Activated CD4-positive, alpha-beta T cell treated with anti-CD3 and anti-CD28 coated beads, Interleukin-2, amount 50 U/mL, for 4 hours (primary cell): ENCODE results near the gene RNF111.
A peak's percentile ranks its signal among the peaks of the same experiment; 100 is the strongest.
"Not testable (repeated sequence)": the region's sequence is repeated elsewhere in the genome, so short reads cannot be mapped to it uniquely, and the experiment has no call there.

Source experiments
- DNase-seq, 2 experiments: peaks; one replicate each; pipeline ENCODE4 v3.0.0-alpha.2; 2020

Gene RNF111

DNA sequence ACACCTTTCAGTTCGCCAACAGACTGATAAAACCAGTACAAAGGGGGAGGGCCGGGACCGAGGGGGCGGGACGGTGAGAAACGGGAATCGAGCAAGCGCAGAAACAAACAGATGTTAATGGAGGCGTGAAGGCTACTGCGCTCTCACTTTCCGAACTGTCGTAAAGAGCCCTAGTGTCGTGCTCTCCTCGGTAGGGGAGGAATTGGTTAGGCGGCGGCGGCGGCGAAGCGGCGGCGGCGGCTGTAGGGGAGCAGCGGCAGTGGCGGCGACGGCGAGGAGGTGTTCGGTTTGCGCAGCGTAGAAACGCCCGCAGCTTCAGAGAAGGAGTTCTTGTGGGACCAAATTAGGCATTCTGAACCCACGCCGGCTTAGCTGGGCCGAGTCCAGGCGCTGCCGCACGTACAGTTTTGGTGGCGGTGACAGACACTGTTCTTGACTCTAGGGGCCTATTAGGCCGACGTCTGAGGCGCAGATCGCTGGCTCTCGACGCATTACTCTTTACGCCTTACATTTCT lies at the start of gene RNF111:
Gene RNF111, plus strand, starts transcription at position 173 of the 515 bp plus-strand sequence. CDS start 43,160 bp downstream, outside the sequence.
- peak; percentile 88 to 89 for DNase-seq

DNA sequence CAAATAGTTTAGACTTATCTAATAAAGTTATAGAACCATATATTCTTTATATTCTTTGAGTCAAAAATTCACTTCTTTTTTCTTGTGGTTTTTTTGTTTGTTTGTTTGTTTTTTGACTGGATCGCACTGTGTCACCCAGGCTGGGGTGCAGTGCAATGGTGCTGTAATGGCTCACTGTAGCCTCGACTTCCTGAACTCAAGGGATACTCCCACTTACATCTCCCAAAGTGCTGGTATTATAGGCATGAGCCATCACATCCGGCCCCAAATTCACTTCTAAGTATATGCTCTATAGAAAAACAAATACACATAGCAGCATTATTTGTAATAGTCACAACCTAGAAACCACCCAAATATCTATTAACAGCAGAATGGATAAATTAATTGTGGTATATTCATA lies 40.3 kb upstream of the RNF111 start:
- DNase-seq = no peak

DNA sequence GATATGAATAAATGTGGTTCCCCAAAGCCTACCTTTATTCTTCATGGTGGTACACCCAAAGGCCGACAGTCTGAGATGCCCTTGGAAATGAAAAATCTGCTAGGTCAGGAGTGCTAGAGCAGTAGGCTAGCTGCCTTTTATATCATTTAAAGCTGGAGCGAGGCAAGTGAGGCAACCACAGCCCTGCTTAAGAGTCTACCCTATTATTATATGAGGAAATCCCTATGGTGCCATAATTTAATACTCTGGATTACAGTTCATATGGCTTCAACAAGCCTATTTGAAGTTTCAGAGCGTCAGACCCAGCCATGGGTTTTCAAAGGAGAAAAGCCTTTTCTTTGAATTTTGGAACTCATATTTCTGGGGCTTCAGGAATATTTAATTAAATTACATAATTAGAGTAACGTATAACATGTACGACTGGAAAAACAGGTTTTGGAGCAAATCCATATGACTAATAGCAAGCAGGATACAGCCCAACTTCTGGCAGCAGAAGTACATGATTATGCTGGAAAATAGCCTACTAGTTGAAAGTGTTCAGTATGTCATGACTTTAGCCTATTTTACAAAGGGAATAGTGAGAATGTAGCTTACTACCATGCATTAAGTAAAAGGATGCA lies 36.0 kb upstream of the RNF111 start:
- no peak for DNase-seq

DNA sequence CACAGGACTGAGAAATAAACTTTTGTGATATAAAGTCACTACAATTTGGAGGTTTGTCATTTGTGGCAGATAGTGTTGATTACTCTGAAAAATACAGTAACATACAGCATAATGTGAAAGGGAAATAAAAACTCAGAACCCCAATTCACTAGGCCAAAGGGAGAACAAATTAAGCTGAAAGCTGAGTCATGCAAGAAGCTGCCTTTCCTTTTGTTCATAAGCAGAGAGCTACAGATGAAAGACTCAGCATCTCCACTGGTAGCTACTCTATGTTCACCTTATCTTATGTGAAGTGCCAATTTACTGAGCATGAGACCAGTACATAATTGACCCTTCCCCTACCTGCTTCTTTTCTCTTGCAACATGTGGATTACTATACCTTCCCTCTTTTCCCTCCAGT lies 34.7 kb upstream of the RNF111 start:
- DNase-seq = no peak

DNA sequence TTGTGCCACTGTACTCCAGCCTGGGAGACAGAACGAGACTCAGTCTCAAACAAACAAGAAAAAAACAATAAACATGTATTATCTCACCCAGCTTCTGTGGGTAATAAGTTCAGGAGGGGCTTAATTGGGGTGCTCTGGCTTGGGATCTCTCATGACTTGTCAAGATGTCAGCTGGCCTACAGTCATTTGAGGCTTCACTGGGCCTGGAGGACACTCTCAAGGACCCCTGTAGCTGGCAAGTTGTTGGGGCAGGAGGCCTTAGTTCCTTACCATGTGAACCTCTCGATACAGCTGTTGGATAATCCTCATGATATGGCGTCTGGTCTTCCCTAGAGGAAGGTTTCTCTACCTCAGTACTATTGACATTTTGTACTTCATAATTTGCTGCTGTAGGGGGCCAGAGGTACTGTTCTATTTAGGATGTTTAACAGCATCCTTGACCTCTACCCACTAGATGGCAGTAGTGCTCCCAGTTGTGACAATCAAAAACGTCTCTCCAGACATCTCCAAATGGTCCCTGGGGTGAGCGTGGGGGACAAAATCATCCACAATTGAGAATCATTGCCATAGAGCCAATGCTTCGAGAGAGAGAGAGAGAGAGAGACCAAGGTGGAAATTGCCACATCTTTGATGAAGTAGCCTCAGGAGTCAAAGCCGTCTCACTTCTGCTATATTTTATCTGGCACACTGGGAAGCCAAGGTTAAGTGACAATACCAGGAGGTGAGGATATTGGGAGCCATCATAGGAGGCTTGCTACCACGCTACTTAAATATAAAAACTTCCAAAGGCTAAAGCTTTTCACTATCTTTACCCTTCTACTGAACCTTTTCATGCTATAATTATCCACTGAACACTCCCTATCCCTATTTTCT lies 30.1 kb upstream of the RNF111 start:
- DNase-seq = peak; percentile 45 to 48

DNA sequence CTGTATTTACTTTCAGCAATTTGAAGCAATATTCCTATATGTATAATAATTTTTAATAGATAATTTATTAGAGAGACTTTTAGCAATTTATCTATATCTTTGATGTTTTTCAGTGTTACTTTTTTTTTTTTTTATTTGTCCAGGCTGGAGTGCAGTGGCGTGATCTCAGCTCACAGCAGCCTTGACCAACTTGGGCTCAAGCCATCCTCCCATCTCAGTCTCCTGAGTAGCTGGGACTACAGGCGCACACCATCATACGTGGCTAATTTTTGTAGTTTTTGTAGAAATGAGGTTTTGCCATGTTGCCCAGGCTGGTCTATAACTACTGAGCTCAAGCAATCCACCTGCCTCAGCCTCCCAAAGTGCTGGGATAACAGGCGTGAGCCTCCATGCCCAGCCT lies 28.7 kb upstream of the RNF111 start:
- no peak for DNase-seq

DNA sequence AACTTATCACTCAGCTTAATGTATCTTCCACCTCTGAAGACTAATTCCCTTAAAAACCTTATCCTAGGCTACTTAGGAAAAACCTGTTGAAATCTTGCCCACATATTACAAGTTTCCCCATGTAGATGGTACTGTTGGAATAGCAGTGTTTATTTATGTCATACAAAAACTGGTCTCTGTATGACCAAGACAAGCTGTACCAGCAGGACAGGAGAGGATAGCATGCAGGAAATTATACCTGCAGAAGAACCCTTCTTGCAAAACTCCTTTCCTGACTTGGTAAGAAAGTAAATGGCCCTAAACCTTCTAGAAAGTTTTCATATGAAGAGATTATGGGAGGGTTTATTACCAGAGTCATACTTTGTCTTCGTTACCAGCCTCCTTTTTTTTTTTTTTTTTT lies 25.3 kb upstream of the RNF111 start:
- DNase-seq = no peak

DNA sequence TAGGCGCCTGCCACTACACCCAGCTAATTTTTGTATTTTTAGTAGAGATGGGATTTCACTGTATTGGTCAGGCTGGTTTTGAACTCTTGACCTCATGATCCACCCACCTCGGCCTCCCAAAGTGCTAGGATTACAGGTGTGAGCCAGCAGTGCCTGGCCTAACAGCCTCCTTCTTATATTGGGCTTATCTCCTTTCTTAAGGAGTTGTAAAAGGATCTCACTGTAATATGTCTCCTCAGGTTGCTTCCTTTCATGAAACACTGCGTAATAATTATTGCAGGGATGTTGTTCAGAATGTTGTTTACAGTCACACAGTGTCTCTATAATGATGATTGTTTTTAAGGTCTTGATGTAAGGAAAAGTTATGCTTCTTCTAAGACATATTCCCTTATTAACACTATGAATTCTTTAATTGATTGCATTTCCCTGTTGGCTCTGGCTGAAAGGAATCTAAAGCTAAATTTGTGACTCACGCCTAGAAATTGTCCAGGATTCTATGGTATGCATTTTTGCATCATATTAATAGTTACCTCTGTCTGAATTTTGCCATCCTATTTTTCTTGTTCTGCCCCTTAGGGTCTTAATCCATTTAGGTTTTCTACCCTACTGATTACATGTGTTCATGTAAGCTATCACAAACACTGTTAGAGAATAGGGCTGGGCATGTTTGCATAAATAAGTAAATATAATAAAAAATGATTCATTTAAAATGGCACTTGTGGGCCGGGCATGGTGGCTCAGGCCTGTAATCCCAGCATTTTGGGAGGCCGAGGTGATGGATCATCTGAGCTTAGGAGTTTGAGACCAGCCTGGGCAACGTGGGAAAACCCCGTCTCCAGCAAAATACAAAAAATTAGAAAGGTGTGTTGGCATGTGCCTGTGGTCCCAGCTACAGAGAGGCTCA lies 24.5 kb upstream of the RNF111 start:
- DNase-seq = no peak

DNA sequence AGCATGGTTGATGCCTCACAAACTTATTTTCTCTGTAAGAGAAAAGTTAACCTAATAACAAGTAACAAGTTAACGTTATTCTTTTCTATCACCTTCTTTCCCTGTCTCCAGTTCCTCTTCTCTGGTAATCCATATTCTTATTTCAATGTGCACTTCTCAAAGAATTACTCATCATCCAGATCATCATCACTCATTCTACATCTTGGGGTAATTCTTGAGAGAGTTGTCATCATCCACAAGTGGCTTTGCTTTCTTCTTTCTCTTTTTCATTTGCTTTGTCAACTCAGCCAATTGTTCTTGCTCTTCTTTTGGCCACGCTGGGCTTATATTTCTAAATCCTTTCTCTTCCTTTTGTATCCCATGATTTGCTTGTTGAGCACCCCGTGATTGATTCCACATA lies 20.8 kb upstream of the RNF111 start:
- no peak for DNase-seq

DNA sequence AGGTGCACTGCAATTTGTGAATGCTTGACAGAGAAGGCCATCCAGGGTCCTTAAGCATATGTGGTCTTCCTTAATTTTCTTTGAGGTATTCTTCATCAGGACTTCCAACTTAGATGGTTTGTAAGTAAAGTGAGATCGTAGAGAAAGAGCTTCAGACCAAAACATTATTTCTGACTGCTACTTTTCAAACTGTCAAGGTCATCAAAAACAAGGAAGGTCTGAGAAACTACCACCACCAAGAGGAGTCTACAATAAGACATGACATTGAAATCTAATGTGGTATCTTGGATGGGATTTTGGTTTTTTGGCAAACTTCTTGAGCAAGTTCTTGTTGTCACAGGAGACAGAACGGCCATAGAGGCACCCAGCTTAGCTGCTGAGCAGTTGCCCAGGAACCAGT lies 20.0 kb upstream of the RNF111 start:
- DNase-seq = no peak

DNA sequence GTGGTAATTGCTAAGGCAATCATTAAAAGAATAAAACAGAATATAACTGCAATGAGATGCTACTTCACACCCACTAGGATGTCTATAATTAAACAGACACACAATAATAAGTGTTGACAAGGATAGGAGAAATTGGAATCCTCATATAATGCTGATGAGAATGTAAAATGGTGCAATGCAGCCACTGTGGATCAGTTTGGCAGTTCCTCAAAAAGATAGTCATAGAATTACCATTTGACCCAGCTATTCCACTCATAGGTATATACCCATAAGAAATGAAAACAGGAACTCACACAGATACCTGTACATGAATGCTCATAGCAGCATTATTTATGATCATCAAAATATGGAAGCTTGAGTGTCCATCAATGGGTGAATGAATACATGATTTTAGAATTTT lies 9.6 kb upstream of the RNF111 start:
- no peak for DNase-seq

DNA sequence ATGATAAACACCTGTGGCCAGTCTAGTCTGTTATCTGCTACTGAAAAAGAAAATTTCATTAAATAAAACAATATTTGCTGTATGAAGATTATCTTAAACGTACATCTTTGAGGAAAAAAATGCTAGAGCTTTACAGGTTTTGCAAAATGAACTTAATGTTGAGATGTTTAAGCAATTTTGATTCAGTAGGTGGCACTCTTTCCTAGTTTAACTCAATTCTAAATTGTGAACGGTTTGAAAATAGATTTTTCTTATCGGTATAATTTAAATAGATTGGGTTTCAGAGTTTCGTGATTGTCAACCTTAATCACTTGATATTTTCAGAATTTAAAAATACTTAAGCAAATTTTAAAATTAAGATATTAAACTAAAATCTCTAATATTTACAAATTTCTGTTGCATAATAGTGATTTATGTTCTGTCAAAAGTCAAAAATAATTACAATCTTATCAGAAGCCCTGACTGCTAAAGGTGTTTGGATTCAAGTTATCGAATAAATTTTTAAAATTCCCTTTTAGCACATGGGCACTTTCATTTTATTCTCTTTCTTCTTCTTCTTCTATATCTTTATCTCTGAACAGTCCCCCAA lies 7.0 kb upstream of the RNF111 start:
- no peak for DNase-seq

DNA sequence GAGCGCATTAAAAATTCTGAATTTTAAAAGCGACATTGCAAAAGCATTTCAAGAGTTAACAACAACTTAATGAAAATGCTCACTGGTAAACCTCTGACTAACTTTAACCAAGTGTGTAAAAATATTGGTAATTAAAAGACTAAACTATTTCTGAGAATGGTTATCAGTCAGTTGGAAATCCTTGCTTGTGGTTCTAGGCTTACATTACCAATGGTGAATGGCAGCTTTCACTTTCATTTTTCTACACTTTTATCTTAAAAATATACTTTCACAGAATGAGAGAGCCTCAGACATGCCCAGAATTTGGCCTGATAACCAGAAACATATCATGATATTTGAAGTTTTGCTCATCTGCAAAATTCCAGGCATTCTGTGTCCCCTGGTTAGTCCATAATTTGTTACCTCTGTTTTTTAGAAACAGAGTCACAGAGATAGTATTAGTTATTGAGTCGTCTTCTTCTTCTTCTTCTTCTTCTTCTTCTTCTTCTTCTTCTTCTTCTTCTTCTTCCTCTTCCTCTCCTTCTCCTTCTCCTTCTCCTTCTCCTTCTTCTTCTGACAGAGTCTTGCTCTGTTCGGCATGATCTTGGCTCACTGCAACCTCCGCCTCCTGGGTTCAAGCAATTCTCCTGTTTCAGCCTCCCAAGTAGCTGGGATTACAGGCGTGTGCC lies 5.5 kb upstream of the RNF111 start:
- DNase-seq = no peak

DNA sequence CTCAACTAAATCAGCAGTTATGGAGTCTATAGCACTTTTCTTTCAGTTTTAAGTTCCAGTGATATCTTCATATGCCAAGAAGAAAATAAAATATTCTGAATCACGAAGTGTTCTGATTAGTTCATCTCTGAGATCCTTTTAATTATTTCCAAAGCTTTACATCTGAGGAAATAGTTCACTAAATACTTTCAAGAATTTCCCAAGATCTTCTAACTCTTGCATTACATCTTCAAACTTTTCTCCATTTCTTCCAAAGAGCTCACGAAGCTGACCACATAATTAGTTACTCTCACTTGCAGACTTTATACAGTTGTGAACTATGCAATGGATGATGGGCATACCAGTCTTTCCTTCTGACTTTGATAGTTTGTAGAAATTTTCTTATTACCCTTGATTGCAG lies 4.2 kb upstream of the RNF111 start:
- no peak for DNase-seq

DNA sequence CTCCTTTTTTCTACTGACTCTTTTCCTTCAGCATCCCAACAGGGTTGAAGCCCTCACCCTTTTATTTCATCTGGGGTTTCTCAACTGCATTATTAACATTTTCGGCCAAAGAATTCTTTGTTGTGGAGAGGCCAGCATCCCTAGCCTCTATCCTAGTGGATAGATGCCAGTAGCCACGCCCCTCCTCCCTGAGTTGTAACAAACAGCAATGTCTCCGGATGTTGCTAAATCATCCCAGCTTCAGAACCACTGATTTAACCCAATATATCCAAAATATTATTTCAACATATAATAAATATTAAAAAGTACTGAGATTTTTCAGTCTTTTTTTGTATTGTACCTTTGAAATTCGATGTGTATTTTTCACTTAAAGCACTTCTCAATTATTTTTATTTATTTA lies 2.0 kb upstream of the RNF111 start:
- DNase-seq = no peak

DNA sequence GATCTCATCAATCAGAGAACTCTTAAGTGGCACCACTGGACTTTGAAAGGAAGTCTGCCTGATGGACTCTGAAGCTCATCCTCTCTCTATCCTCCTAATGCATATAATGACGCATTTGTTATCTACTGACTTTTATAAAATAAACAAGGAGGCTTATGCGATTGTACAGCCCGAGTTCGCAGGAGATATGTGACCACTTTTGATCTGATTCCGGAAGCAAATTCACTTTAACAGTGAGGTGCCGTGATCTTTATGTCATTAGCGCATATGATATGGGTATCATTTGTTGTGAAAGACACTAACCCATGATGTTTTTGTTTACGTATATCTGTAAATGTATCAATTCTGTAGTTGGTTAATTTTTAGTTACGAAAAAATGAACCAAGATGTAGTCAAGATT lies 427 bp upstream of the RNF111 start:
- DNase-seq = no peak

DNA sequence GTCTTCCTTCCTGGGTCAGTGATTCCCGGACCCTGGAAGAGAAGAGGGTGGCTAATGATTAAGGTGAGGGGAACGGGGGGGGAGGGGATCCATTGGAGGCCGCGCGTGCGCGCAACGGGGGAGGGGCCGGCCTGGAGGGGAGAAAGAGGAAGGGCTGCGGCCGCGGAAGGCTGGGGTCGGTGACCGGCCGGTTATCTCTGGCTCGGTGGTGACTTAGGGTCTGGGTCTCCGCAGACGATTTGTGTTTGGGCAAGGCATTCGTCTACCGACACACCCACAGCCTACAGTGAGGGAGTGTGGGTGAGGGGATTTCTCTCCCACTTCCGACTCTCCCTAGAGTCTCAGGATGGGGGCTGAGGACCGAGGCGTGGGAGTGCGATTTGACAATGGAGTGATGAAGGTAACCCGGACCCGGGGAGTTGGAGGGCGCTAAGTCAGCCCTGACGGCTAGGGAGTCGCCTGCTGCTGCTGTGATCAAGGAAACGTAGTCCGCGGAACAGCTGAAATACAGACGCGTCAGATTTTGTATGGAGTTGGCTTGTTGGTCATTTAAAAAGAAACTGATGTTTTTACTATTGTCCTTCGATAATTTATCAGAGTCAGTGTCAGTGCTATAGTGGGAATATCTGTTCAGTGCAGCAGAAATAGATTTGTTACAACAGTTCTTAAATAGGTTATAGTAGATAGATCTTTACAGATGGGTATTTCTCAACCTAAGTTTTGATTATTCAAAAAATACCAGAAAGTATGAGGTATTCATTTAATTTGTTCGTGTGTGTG lies 733 bp downstream of the RNF111 start:
- DNase-seq = peak; percentile 38

DNA sequence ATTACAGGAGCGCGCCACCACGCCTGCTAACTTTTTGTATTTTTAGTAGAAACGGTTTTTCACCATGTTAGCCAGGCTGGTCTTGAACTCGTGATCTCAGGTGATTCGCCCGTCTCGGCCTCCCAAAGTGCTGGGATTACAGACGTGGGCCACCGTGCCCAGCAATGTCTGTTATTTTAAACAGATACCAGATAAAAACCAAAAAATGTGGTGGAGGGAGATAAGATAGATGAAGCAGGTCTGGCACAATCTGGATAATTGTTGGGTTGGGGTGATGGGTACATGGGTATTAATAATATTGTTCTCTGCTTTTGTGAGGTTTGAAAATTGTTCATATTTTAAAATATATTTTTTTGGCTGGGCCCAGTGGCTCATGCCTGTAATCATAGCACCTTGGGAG lies 4.7 kb downstream of the RNF111 start:
- no peak for DNase-seq

DNA sequence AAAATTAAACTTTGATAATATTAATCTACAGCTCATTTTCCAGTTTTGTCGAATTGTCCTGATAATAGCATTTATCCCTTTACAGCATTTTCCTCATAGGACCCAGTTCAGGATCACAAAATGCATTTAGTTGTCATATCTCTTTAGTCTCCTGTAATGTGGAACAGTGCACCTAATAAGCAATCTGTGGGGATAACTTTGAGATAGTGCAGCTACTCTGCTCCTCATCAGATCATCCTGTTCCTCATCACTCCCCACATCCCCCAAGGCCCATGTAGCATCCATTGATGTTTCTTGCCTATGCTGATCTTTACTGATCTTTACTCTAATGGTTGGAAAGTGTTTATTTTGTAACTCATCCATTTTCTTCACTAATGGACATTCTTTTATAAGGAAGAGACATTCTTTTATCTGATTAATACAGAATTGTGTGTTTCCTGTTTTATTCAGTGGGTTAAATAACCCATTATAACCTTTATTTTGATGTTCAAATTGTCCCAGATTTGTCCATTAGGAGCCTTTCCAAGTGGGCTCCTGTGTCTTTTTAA lies 7.5 kb downstream of the RNF111 start:
- DNase-seq = no peak

DNA sequence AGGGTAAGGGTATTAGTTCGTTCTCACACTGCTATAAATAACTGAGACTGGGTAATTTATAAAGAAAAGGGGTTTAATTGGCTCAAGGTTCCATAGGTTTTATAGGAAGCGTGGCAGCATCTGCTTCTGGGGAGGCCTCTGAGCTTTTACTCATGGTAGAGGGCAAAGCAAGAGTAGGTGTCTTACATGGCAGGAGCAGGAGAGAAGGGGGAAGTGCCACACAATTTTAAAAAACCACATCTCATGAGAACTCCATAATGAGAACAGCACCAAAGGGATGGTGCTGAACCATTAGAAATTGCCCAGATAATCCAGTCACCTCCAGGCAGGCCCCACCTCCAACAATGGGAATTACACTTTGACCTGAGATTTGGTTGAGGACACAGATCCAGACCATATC lies 12.2 kb downstream of the RNF111 start:
- DNase-seq = no peak

DNA sequence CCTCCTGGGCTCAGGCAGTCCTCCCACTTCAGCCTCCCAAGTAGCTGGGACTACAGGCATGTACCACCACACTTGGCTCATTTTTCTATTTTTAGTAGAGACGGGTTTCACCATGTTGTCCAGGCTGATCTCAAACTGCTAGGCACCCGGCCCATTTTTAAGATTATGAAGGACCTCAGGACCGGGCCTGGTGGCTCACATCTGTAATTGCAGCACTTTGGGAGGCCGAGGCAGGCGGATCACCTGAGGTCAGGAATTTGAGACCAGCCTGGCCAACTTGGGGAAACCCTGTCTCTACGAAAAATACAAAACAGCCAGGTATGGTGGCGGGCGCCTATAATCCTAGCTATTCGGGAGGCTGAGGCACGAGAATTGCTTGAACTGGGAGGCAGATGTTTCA lies 12.8 kb downstream of the RNF111 start:
- DNase-seq = not testable (repeated sequence)
